SU-DHL-6 (cell line): ENCODE data around the gene SERINC5.

ENCODE experiments used
- H2AFZ ChIP-seq: fragments of 200-600 bp; sonication (generic); 2 replicates; pipeline ENCODE4 v1.6.1; 2014; ENCODE audit warnings: low read depth, mild to moderate bottlenecking, moderate library complexity, mixed read lengths, antibody characterized with exemption, low read length; ENCODE audit not compliant: severe bottlenecking
- H3F3A ChIP-seq: fragments of 200-600 bp; shearing (Covaris generic); 2 replicates; pipeline ENCODE4 v1.6.0; 2016; ENCODE audit warnings: antibody characterized with exemption, mild to moderate bottlenecking; ENCODE audit not compliant: insufficient read depth
- H3K27ac ChIP-seq: fragments of 200-600 bp; sonication (generic); 2 replicates; pipeline ENCODE4 v1.5.1; 2016; ENCODE audit warnings: low read depth, mild to moderate bottlenecking, low read length, moderate library complexity, mixed read lengths
- H3K27me3 ChIP-seq: fragments of 200-600 bp; sonication (generic), shearing (Covaris generic); 2 replicates; pipeline ENCODE4 v1.6.0; 2014; ENCODE audit warnings: mild to moderate bottlenecking, low read length
- H3K36me3 ChIP-seq: fragments of 200-600 bp; sonication (generic); 2 replicates; pipeline ENCODE4 v1.6.1; 2014; ENCODE audit warnings: mild to moderate bottlenecking, low read length, mixed read lengths
- H3K4me2 ChIP-seq: fragments of 300-600, 200-600 bp; shearing (Covaris generic), sonication (generic); 2 replicates; pipeline ENCODE4 v1.6.0; 2014; ENCODE audit warnings: low read length, low read depth, mild to moderate bottlenecking; ENCODE audit not compliant: poor library complexity, severe bottlenecking
- H3K4me3 ChIP-seq: fragments of 200-600 bp; sonication (generic); 2 replicates; pipeline ENCODE4 v1.5.1; 2014; ENCODE audit warnings: antibody characterized with exemption, low read length, mild to moderate bottlenecking, mixed read lengths; ENCODE audit not compliant: insufficient read depth, poor library complexity, severe bottlenecking
- H3K79me2 ChIP-seq: fragments of 200-600 bp; sonication (generic); 2 replicates; pipeline ENCODE4 v1.6.1; 2014; ENCODE audit warnings: mild to moderate bottlenecking, low read length, moderate library complexity; ENCODE audit not compliant: insufficient read depth
- H3K9ac ChIP-seq: fragments of 200-600 bp; sonication (generic); 2 replicates; pipeline ENCODE4 v1.7.0; 2014; ENCODE audit warnings: mild to moderate bottlenecking, low read length
- H3K9me2 ChIP-seq: fragments of 200-600 bp; sonication (generic); replicated peaks from 2 replicates; pipeline ENCODE4 v1.6.1; 2014; ENCODE audit warnings: low read length; ENCODE audit not compliant: insufficient read depth
- H3K9me3 ChIP-seq: fragments of 200-600 bp; sonication (generic); 2 replicates; pipeline ENCODE4 v1.6.1; 2014; ENCODE audit warnings: low read length, mixed read lengths; ENCODE audit not compliant: insufficient read depth
- H4K20me1 ChIP-seq: fragments of 200-600 bp; sonication (generic); 2 replicates; pipeline ENCODE4 v1.6.1; 2014; ENCODE audit warnings: low read depth, mild to moderate bottlenecking, antibody characterized with exemption, low read length, moderate library complexity, mixed read lengths
- EZH2phosphoT487 ChIP-seq: fragments of 200-600 bp; sonication (generic), shearing (Covaris generic); conservative IDR thresholded peaks from 2 replicates; pipeline ENCODE4 v1.6.1; 2018; ENCODE audit warnings: mild to moderate bottlenecking, antibody characterized with exemption, low read length, moderate library complexity, mixed read lengths
- TF ChIP-seq, protein P1 (sequence below): fragments of 200-600 bp; sonication (generic); IDR thresholded peaks from one replicate; pipeline ENCODE4 v1.5.1; 2017; ENCODE audit warnings: antibody characterized with exemption, mild to moderate bottlenecking, low read length, moderate library complexity; ENCODE audit not compliant: insufficient read depth, poor library complexity, severe bottlenecking

Gene SERINC5

DNA sequence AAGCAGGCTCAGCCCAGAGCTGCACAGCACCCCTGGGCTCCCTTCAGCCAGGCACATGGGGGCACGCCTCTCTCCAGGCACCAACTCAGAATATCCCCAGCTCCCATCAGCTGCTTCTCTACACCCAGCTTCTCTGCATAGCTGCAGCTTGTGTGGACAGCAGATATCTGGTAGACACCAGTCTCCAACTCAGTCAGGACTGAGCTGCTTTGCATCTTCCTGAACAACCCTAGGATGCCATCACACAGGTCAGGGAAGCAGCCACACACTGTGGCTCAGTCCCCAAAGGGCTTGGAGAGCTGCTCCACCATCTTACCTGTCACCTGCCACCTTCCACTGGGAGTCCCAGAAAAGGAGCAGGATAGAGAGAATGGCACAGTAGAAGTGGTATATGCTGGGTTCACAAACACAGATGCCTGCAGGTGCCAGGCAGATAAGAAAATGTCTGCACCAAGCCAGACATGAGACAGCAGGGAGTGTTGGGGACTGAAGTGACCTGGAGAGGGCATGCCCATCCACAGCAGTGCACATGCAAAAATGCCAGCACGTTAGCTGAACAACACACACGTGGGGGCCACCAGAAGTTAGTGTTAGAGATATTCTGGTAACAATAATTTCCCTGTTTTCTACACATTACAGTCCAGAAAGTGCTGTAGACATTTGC is 178.7 kb downstream of the SERINC5 start:
- H3K9me3 ChIP-seq = no peaks in the 10 kb centered on the region
- H3K36me3 ChIP-seq = no peaks in the 10 kb centered on the region

DNA sequence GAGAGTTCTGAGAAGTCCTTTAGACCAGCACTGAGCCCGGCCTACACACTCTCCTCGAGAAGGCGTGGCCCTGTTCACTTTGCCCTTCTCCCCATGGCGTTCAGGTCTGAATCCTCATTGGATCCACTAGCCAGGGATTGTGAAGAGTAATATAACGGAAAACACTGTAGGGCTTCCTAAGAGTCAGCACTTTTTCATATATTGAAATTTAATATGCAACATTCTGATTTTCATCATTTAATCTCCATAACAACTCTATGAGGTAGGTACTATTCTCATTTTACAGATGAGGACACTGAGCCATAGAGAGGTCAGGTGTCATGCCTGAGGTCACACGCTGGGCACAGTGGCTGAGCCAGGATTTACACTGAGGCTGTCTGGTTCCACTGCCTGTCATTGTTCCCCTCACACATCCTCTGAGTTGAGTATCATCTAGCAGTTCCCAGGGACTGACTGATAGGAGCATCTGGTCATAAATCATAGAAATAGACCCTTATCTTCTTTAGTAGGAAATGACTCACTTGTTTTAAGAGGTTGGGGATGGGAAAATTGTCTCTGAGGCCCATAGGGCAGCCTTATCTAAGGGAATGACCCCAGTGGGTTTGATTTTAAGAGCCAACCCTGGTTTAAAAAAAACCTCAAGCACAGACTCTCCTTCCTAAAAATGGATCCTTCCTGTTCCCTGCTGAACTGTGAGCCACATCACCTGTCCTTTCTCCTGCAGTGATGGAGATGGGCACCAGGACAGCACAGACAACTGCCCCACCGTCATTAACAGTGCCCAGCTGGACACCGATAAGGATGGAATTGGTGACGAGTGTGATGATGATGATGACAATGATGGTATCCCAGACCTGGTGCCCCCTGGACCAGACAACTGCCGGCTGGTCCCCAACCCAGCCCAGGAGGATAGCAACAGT is 179.5 kb downstream of the SERINC5 start:
- H3K27ac ChIP-seq = no peak overlapping the region
- no peaks in the 10 kb centered on the region for H3K9me2 ChIP-seq
- no peak overlapping the region for H2AFZ ChIP-seq
- no peaks in the 10 kb centered on the region for H3F3A ChIP-seq
- H3K9me3 ChIP-seq = no peaks in the 10 kb centered on the region
- TF ChIP-seq EZH2phosphoT487 = no peak
- TF ChIP-seq, protein P1, sequence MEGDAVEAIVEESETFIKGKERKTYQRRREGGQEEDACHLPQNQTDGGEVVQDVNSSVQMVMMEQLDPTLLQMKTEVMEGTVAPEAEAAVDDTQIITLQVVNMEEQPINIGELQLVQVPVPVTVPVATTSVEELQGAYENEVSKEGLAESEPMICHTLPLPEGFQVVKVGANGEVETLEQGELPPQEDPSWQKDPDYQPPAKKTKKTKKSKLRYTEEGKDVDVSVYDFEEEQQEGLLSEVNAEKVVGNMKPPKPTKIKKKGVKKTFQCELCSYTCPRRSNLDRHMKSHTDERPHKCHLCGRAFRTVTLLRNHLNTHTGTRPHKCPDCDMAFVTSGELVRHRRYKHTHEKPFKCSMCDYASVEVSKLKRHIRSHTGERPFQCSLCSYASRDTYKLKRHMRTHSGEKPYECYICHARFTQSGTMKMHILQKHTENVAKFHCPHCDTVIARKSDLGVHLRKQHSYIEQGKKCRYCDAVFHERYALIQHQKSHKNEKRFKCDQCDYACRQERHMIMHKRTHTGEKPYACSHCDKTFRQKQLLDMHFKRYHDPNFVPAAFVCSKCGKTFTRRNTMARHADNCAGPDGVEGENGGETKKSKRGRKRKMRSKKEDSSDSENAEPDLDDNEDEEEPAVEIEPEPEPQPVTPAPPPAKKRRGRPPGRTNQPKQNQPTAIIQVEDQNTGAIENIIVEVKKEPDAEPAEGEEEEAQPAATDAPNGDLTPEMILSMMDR = no peak
- no peak overlapping the region for H3K4me3 ChIP-seq
- no peaks in the 10 kb centered on the region for H3K36me3 ChIP-seq
- H3K79me2 ChIP-seq = no peaks in the 10 kb centered on the region
- no peak overlapping the region for H3K9ac ChIP-seq
- no peaks in the 10 kb centered on the region for H3K27me3 ChIP-seq
- H4K20me1 ChIP-seq = no peaks in the 10 kb centered on the region
- H3K4me2 ChIP-seq = no peak overlapping the region

More for the DNA sequence above, 178.7 kb downstream of the SERINC5 start:
- TF ChIP-seq, protein P1 = no peak
- no peak for TF ChIP-seq EZH2phosphoT487
- H3K4me2 ChIP-seq = no peak overlapping the region
- no peak overlapping the region for H3K9ac ChIP-seq
- H4K20me1 ChIP-seq = no peaks in the 10 kb centered on the region
- no peak overlapping the region for H2AFZ ChIP-seq
- H3F3A ChIP-seq = no peaks in the 10 kb centered on the region
- H3K4me3 ChIP-seq = no peak overlapping the region
- H3K27ac ChIP-seq = no peak overlapping the region
- H3K27me3 ChIP-seq = no peaks in the 10 kb centered on the region
- H3K79me2 ChIP-seq = no peaks in the 10 kb centered on the region
- no peaks in the 10 kb centered on the region for H3K9me2 ChIP-seq

DNA sequence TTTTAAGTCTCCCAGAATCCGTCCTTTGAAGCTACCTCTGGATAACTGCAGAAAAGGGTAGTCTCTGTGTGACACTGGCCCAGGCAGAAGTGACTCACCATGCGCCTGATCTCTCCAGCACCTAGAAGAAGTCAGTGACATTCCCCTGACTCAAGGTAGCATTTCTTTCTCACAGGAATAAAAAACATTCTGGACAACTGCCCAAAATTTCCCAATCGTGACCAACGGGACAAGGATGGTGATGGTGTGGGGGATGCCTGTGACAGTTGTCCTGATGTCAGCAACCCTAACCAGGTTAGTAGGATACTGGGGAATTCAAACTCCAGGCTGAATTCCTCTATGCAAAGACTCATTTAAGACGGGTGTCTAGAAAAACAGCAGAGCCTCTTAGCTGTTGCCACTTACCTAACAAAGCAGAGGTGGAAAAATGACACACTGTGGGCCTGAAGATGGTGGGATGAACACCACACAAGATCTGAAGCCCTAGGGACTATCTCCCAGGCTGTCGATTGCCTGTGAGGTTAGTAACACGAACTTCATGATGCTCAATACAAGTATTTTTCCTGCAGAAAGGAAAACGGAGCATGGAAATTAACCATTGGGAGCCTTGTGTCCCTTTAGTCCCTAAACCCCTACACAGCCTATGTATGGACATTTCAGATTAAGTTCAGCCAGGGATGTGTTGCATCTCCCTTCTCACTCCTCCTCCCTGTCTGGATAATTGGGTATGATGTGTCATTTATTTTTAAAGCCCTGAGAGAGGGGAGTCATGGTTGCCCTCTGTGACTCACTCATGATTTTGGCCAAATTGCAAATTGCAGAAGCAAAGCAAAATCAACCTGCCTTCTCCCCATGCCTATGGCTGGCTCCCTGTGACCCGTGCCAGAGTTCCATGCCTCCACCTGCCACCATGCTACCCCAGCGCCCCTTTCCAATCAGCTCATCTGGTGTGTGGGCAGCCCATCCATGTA is 183.5 kb downstream of the SERINC5 start:
- Histone ChIP-seq H3K27ac (no peak overlapping the region), H2AFZ (no peak overlapping the region), H3K79me2 (no peaks in the 10 kb centered on the region), H4K20me1 (no peaks in the 10 kb centered on the region), H3K27me3 (no peaks in the 10 kb centered on the region), H3K9me2 (no peaks in the 10 kb centered on the region), H3K9ac (no peak overlapping the region), H3K36me3 (no peaks in the 10 kb centered on the region), H3K9me3 (no peaks in the 10 kb centered on the region), H3K4me2 (no peak overlapping the region), H3K4me3 (no peak overlapping the region), H3F3A (no peaks in the 10 kb centered on the region)
- TF ChIP-seq, protein P1 = no peak
- TF ChIP-seq EZH2phosphoT487 = no peak
